Measurements from ENCODE around the gene PDCD4. TPM values are rescaled to one million over a fixed set of nuclear protein-coding genes. Genes with fewer than 3 reads are reported as not detected.

The PDCD4 gene
- total and polyA plus RNA-seq, 2 of the 13 experiments (the other 11 are each of a cell fraction or from before 2014, with no cell fraction given): 22.8 to 56.2 TPM

DNA sequence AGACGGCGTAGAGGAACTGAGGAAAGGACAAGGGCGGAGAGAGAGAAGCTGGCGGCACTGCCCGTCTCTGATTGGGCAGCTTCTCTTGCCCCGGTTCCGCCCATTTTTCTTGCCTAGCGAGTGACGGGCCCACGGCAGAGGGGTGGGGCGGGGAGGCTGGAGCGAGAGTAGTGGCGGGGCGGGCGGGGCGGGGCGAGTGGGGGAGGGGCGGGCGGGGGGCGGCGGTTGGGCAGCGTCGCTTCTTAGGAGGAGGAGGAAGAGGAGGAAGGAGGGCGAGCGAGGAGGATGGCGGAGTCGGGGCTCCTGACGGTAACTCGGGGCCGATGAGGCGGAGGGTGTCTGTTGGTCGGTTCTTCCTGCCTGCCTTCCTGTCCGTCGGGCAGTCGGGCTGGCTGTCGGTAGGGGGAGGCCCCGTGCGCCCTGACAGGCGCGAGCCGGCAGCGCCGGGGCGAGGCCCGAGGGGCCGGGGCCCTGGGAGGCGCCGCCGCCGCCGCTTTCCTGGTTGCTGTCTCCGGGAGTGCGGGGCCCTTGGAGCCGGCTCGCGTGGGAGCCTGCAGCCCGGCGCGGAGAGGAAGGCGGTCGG is 47.7 kb downstream of the PDCD4 start, which contains the start of gene SHOC2 (continued):
- TF ChIP-seq, protein P1, sequence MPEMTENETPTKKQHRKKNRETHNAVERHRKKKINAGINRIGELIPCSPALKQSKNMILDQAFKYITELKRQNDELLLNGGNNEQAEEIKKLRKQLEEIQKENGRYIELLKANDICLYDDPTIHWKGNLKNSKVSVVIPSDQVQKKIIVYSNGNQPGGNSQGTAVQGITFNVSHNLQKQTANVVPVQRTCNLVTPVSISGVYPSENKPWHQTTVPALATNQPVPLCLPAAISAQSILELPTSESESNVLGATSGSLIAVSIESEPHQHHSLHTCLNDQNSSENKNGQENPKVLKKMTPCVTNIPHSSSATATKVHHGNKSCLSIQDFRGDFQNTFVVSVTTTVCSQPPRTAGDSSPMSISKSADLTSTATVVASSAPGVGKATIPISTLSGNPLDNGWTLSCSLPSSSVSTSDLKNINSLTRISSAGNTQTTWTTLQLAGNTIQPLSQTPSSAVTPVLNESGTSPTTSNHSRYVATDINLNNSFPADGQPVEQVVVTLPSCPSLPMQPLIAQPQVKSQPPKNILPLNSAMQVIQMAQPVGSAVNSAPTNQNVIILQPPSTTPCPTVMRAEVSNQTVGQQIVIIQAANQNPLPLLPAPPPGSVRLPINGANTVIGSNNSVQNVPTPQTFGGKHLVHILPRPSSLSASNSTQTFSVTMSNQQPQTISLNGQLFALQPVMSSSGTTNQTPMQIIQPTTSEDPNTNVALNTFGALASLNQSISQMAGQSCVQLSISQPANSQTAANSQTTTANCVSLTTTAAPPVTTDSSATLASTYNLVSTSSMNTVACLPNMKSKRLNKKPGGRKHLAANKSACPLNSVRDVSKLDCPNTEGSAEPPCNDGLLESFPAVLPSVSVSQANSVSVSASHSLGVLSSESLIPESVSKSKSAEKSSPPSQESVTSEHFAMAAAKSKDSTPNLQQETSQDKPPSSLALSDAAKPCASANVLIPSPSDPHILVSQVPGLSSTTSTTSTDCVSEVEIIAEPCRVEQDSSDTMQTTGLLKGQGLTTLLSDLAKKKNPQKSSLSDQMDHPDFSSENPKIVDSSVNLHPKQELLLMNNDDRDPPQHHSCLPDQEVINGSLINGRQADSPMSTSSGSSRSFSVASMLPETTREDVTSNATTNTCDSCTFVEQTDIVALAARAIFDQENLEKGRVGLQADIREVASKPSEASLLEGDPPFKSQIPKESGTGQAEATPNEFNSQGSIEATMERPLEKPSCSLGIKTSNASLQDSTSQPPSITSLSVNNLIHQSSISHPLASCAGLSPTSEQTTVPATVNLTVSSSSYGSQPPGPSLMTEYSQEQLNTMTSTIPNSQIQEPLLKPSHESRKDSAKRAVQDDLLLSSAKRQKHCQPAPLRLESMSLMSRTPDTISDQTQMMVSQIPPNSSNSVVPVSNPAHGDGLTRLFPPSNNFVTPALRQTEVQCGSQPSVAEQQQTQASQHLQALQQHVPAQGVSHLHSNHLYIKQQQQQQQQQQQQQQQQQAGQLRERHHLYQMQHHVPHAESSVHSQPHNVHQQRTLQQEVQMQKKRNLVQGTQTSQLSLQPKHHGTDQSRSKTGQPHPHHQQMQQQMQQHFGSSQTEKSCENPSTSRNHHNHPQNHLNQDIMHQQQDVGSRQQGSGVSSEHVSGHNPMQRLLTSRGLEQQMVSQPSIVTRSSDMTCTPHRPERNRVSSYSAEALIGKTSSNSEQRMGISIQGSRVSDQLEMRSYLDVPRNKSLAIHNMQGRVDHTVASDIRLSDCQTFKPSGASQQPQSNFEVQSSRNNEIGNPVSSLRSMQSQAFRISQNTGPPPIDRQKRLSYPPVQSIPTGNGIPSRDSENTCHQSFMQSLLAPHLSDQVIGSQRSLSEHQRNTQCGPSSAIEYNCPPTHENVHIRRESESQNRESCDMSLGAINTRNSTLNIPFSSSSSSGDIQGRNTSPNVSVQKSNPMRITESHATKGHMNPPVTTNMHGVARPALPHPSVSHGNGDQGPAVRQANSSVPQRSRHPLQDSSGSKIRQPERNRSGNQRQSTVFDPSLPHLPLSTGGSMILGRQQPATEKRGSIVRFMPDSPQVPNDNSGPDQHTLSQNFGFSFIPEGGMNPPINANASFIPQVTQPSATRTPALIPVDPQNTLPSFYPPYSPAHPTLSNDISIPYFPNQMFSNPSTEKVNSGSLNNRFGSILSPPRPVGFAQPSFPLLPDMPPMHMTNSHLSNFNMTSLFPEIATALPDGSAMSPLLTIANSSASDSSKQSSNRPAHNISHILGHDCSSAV (CRISPR knock-in tag; IDR thresholded peaks at IDR 0.05; ENCODE audit: borderline replicate concordance): no peak
- TF ChIP-seq ZNF138 (CRISPR knock-in tag; IDR thresholded peaks at IDR 0.05; ENCODE audit: low read depth) (no peak), SP1 (IDR thresholded peaks at IDR 0.05) (no peak), SP1 (CRISPR knock-in tag; IDR thresholded peaks at IDR 0.05) (0 out of 2 replicates have a peak, but pooled peaks have one; percentile 63), MBNL3 (CRISPR knock-in tag; conservative IDR thresholded peaks at IDR 0.05) (no peak), ZNF775 (CRISPR knock-in tag; IDR thresholded peaks at IDR 0.05; ENCODE audit: borderline replicate concordance) (no peak), MTF2 (CRISPR knock-in tag; IDR thresholded peaks at IDR 0.05; ENCODE audit: borderline replicate concordance) (no peak), NFIC (IDR thresholded peaks at IDR 0.05; ENCODE audit: low read length) (no peak), ZNF484 (CRISPR knock-in tag; IDR thresholded peaks at IDR 0.05; ENCODE audit: borderline replicate concordance, low read depth) (no peak), NPAS2 (CRISPR knock-in tag; IDR thresholded peaks at IDR 0.05; ENCODE audit: borderline replicate concordance) (no peak), SRSF4 (IDR thresholded peaks at IDR 0.05; ENCODE audit: low read depth, low read length, poor library complexity, severe bottlenecking) (no peak), BHLHE40 (IDR thresholded peaks at IDR 0.05; ENCODE audit: low read length) (no peak)
- TF ChIP-seq, protein P2, sequence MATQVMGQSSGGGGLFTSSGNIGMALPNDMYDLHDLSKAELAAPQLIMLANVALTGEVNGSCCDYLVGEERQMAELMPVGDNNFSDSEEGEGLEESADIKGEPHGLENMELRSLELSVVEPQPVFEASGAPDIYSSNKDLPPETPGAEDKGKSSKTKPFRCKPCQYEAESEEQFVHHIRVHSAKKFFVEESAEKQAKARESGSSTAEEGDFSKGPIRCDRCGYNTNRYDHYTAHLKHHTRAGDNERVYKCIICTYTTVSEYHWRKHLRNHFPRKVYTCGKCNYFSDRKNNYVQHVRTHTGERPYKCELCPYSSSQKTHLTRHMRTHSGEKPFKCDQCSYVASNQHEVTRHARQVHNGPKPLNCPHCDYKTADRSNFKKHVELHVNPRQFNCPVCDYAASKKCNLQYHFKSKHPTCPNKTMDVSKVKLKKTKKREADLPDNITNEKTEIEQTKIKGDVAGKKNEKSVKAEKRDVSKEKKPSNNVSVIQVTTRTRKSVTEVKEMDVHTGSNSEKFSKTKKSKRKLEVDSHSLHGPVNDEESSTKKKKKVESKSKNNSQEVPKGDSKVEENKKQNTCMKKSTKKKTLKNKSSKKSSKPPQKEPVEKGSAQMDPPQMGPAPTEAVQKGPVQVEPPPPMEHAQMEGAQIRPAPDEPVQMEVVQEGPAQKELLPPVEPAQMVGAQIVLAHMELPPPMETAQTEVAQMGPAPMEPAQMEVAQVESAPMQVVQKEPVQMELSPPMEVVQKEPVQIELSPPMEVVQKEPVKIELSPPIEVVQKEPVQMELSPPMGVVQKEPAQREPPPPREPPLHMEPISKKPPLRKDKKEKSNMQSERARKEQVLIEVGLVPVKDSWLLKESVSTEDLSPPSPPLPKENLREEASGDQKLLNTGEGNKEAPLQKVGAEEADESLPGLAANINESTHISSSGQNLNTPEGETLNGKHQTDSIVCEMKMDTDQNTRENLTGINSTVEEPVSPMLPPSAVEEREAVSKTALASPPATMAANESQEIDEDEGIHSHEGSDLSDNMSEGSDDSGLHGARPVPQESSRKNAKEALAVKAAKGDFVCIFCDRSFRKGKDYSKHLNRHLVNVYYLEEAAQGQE (IDR thresholded peaks at IDR 0.05; ENCODE audit: borderline replicate concordance in 1 of 2, low read depth in 1 of 2, low read length in 2 of 2): no peak
- TF ChIP-seq, protein P3, sequence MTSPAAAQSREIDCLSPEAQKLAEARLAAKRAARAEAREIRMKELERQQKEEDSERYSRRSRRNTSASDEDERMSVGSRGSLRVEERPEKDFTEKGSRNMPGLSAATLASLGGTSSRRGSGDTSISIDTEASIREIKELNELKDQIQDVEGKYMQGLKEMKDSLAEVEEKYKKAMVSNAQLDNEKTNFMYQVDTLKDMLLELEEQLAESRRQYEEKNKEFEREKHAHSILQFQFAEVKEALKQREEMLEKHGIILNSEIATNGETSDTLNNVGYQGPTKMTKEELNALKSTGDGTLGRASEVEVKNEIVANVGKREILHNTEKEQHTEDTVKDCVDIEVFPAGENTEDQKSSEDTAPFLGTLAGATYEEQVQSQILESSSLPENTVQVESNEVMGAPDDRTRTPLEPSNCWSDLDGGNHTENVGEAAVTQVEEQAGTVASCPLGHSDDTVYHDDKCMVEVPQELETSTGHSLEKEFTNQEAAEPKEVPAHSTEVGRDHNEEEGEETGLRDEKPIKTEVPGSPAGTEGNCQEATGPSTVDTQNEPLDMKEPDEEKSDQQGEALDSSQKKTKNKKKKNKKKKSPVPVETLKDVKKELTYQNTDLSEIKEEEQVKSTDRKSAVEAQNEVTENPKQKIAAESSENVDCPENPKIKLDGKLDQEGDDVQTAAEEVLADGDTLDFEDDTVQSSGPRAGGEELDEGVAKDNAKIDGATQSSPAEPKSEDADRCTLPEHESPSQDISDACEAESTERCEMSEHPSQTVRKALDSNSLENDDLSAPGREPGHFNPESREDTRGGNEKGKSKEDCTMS (CRISPR knock-in tag; conservative IDR thresholded peaks at IDR 0.05): no peak
